SK-N-MC (cell line): ENCODE results near the gene CABYR.

Experiments
- EZH2 ChIP-seq: fragments of 200-600 bp; sonication (generic); IDR thresholded peaks from one replicate; pipeline ENCODE4 v1.6.1; 2017; ENCODE audit warnings: antibody characterized with exemption
- POLR2AphosphoS5 ChIP-seq: IDR thresholded peaks from 2 replicates; pipeline ENCODE4 v1.6.1; 2012; ENCODE audit warnings: mild to moderate bottlenecking, low read depth, low read length, borderline replicate concordance

- TF ChIP-seq POLR2AphosphoS5 (no peak), EZH2 (no peak)
Observed at GRCh38 chr18:24128700-24129099, 10.2 kb upstream of the CABYR start.
